ENCODE results near the gene ALOX15. TPM values are rescaled to one million over a fixed set of nuclear protein-coding genes. Genes with fewer than 3 reads are reported as not detected.

Gene ALOX15
- polyA plus RNA-seq = not detected in 2 replicates

DNA sequence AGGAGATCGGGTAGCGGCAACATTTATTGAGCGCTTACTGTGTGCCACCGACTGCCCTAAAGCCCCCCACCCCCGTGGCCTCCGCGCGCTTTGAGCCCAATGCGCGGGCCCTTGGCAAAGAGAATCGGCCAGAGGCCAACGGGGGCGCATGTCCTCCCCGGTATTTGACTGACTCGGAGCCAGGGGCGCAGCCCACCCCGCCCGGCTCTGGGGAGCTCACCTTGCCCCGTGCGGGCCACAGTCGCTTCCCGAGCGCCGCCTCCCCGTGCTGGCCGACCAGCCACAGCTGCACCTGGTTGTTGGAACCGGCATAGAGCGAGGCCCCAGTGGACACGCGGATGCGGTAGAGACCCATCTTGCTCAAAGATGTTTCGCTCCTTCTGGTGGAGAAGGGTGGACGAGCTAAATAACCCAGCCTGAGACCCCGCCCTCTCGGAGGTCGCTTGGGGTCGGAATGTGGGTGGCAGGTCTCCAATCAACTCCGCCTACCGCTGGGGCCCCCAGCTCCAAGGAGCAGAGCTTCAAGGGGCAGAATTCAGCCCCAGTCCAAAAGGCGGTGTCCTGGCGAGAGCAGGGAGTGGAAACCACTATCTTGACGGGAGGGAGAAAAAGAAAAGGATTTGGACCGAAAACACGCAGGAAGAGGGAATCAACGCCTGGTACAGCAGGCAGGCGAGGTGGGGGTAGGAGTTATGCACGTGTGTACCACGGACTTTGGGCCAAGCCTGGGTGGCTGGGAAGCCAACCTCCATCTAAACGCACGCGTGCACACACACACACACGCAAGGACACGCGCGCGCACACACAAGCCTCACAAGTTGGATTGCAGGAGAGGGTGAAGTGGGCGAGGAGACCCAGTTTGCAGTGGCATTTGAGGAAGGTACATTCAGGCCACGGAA lies at the start of gene ALOX15:
ALOX15 (minus strand) TSS at position 382 of the 899 bp plus-strand sequence; CDS start at position 355, 27 bp downstream.

DNA sequence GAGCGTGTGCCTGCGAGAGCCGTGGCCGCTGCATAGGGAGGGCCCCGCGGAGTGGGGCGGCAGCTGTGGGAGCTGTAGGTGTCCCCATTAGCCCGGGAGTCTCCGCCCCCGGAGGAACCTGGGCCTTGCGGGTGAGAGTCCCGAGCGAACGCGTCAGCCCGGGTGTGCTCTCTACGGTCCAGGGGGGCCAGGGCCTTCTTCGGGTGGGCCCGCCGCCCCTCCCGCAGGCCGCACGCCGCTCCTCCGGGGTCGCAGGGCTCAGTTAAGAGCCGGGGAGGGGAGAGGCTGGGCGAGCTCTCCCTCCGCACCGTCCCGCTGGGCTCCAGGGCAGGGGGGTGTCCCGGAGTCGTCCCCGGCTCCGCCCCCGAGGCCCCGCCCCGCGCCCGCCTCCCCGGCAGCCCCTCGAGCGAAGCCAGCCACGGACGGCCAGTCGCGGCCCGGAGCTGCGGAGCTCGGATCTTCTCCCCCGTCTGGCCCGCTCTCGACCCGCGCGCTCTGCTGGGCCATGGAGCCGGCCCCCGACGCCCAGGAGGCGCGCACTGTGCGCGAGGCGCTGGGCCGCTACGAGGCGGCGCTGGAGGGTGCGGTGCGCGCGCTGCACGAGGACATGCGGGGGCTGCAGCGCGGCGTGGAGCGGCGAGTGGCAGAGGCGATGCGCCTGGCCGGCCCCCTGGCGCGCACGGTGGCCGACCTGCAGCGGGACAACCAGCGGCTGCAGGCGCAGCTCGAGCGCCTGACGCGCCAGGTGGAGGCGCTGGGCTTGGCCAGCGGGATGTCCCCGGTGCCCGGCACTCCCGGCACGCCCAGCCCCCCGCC lies 57.2 kb downstream of the ALOX15 start, which contains the start of gene SMTNL2:
SMTNL2 (plus strand) TSS at position 429 of the 816 bp plus-strand sequence; CDS start at position 506, 77 bp downstream.

Other genes with a start within 250 kb of the ALOX15 start
- not detected in 2 replicates for gene SPNS3, start 207.7 kb downstream of the ALOX15 start, polyA plus RNA-seq
- 5.8 and 10.9 TPM in 2 replicates for gene SPNS2, start 142.8 kb downstream of the ALOX15 start, polyA plus RNA-seq
- 5.6 and 5.9 TPM in 2 replicates for gene MYBBP1A, start 86.3 kb downstream of the ALOX15 start, polyA plus RNA-seq
- gene GGT6, start 81.1 kb downstream of the ALOX15 start, polyA plus RNA-seq = not detected in 2 replicates
- 0.12 TPM in 1 of 2 replicates, not detected in the other for gene SMTNL2, start 57.1 kb downstream of the ALOX15 start, polyA plus RNA-seq
- gene PELP1, start 62.5 kb upstream of the ALOX15 start, polyA plus RNA-seq = 2.6 and 2.9 TPM in 2 replicates
- 5.8 and 6.3 TPM in 2 replicates for gene ARRB2, start 69.0 kb upstream of the ALOX15 start, polyA plus RNA-seq
- gene MED11, start 89.8 kb upstream of the ALOX15 start, polyA plus RNA-seq = 72.1 and 82.0 TPM in 2 replicates
- not detected in 2 replicates for gene ZMYND15, start 98.2 kb upstream of the ALOX15 start, polyA plus RNA-seq
- gene CXCL16, start 98.2 kb upstream of the ALOX15 start, polyA plus RNA-seq = 0.25 and 1.1 TPM in 2 replicates
- not detected in 2 replicates for gene TM4SF5, start 130.2 kb upstream of the ALOX15 start, polyA plus RNA-seq
- gene VMO1, start 144.7 kb upstream of the ALOX15 start, polyA plus RNA-seq = not detected in 2 replicates
- gene GLTPD2, start 147.3 kb upstream of the ALOX15 start, polyA plus RNA-seq = not detected in 2 replicates
- 377 and 424 TPM in 2 replicates for gene PSMB6, start 154.5 kb upstream of the ALOX15 start, polyA plus RNA-seq
- gene PLD2, start 165.5 kb upstream of the ALOX15 start, polyA plus RNA-seq = 1.2 and 1.6 TPM in 2 replicates
- gene MINK1, start 191.7 kb upstream of the ALOX15 start, polyA plus RNA-seq = 9.8 and 11.1 TPM in 2 replicates